Measurements from ENCODE around the gene TNFSF13.
"Not testable (repeated sequence)": the region's sequence is repeated elsewhere in the genome, so short reads cannot be mapped to it uniquely, and the experiment has no call there.

The TNFSF13 gene

GRCh38 chr17:7592422-7593021, 34.0 kb downstream of the TNFSF13 start:
- DNase-seq: no peak

GRCh38 chr17:7593296-7593695, 34.7 kb downstream of the TNFSF13 start:
- DNase-seq: no peak

GRCh38 chr17:7597561-7597960, 39.0 kb downstream of the TNFSF13 start:
- DNase-seq: not testable (repeated sequence)

- DNase-seq: no peak
Observed at GRCh38 chr17:7606280-7606679, 47.7 kb downstream of the TNFSF13 start.

- no peak for DNase-seq
Observed at GRCh38 chr17:7610641-7611040, 52.1 kb downstream of the TNFSF13 start.
